RWPE2 (cell line): ENCODE results near the gene MDH1B.
A peak's percentile ranks its signal among the peaks of the same experiment; 100 is the strongest.

Source experiments
- ATAC-seq: fragments of 200-7000 bp; cut with Tn5 transposase; 3 replicates; pipeline ENCODE4 v1.9.1; 2021; ENCODE audit warnings: low read depth
- DNase-seq: peaks from one replicate; pipeline ENCODE4 v3.0.0-alpha.2; 2020; ENCODE audit warnings: low spot score
- H3K27ac ChIP-seq: fragments of 450-650 bp; 2 replicates; pipeline ENCODE4 v1.5.1; 2017; ENCODE audit warnings: mild to moderate bottlenecking; ENCODE audit not compliant: poor library complexity, severe bottlenecking
- H3K27me3 ChIP-seq: fragments of 250-450 bp; sonication (Bioruptor Pico); 2 replicates; pipeline ENCODE4 v1.5.1; 2021; ENCODE audit warnings: mild to moderate bottlenecking, moderate library complexity; ENCODE audit not compliant: insufficient read depth, poor library complexity, severe bottlenecking
- H3K36me3 ChIP-seq: fragments of 250-450 bp; sonication (Bioruptor Pico); 2 replicates; pipeline ENCODE4 v1.5.1; 2020; ENCODE audit warnings: low read depth, mild to moderate bottlenecking, moderate library complexity
- H3K4me1 ChIP-seq: fragments of 250-450 bp; sonication (Bioruptor Pico); 2 replicates; pipeline ENCODE4 v1.5.1; 2021; ENCODE audit warnings: mild to moderate bottlenecking, moderate library complexity; ENCODE audit not compliant: insufficient read depth, poor library complexity, severe bottlenecking
- H3K4me3 ChIP-seq: fragments of 250-450 bp; sonication (Bioruptor Pico); 2 replicates; pipeline ENCODE4 v1.5.1; 2021; ENCODE audit warnings: mild to moderate bottlenecking, moderate library complexity; ENCODE audit not compliant: severe bottlenecking
- H3K9me3 ChIP-seq: fragments of 250-450 bp; sonication (Bioruptor Pico); 2 replicates; pipeline ENCODE4 v1.5.1; 2021; ENCODE audit warnings: mild to moderate bottlenecking, moderate library complexity; ENCODE audit not compliant: severe bottlenecking
- CTCF ChIP-seq: fragments of 450-650 bp; IDR thresholded peaks from one replicate; pipeline ENCODE4 v1.5.1; 2017; ENCODE audit warnings: mild to moderate bottlenecking, moderate library complexity; ENCODE audit not compliant: poor library complexity, severe bottlenecking

The MDH1B gene

DNA sequence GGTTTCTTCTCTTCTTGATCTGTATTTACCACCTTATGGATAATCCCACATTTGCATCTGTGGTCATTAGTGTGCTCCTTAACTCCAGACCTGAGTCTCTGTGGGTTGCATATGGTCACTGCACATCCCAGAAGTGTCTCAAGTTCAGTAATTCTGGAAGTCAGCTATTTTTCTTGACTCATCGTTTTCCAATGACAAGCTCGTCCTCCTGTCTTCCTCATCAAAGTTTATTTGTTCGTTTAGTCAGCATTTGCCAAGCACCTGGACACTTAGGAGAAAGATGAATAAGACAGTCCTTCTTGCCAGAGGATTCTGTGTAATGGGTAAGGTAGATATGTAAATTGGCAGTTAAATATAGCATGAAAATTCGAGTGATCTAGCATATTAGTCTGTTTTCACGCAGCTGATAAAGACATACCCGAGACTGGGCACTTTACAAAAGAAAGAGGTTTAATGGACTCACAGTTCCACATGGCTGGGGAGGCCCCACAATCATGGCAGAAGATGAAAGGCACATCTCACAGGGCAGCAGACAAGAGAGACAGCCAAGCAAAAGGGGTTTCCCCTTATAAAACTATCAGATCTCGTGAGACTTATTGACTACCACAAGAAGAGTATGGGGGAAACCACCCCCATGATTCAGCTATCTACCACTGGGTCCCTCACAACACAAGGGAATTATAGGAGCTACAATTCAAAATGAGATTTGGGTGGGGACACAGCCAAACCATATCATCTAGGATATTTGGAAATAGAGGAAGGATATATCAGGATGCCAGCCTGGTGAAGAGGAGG, 19.6 kb upstream of the MDH1B start:
- Histone ChIP-seq H3K27me3 (no peaks in the 10 kb centered on the region), H3K9me3 (no peaks in the 10 kb centered on the region), H3K36me3 (peaks cover 90% of the 10 kb centered on the region), H3K4me1 (no peaks in the 10 kb centered on the region), H3K4me3 (no peak overlapping the region), H3K27ac (no peak overlapping the region)
- no peak for DNase-seq
- no peak for ATAC-seq
- no peak for TF ChIP-seq CTCF

DNA sequence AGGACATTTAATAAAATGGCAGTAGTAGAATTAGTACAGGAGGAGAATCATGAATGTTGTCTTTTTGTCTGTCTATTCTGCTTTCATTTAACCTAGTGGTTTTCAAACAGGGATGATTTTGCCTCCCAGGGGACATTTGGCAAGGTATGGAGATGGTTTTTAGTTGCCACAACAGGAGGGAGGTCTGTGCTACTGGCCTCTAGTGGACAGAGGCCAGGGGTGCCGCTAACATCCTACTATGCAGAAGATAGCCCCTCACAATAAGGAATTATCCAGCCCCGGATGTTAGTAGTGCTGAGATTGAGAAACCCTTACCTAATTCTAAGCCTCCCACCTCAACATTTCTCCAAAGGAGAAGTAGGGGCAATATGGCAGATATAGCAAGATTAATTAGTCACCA, 18.6 kb upstream of the MDH1B start:
- DNase-seq (no peak), ATAC-seq (peak; percentile 56; the same call in 1 of the 3 replicates)
- H3K4me3 ChIP-seq, result no peak overlapping the region
- H3K27ac ChIP-seq, result no peak overlapping the region
- no peaks in the 10 kb centered on the region for H3K27me3 ChIP-seq
- H3K36me3 ChIP-seq, result peaks cover 90% of the 10 kb centered on the region
- H3K4me1 ChIP-seq, result no peaks in the 10 kb centered on the region
- no peaks in the 10 kb centered on the region for H3K9me3 ChIP-seq
- TF ChIP-seq CTCF, result peak; percentile 46

- ATAC-seq, result no peak
- Histone ChIP-seq H3K9me3 (peaks cover 4% of the 10 kb centered on the region), H3K4me1 (no peaks in the 10 kb centered on the region), H3K27me3 (no peaks in the 10 kb centered on the region), H3K4me3 (no peak overlapping the region), H3K36me3 (peaks cover 88% of the 10 kb centered on the region), H3K27ac (no peak overlapping the region)
- DNase-seq, result no peak
- no peak for TF ChIP-seq CTCF
Measured at GRCh38 chr2:206780671-206781070, 15.5 kb upstream of the MDH1B start.

DNA sequence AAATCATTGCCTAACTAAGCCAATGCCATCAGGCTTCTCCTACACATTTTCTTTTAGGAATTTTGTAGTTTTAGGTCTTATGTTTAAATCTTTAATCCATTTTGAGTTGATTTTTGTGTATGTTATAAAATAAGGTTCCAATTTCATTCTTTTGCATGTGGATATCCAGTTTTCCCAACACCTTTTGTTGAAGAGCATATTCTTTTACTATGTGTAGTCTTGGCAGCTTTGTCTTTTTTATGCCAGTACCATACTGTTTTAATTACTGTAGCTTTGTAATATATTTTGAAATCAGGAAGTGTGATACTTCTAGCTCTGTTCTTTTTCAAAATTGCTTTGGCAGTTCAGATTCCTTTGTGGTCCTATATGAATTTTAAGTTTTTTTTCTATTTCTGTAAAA, 11.3 kb upstream of the MDH1B start:
- H3K4me3 ChIP-seq, result no peak overlapping the region
- peaks cover 94% of the 10 kb centered on the region for H3K36me3 ChIP-seq
- H3K27ac ChIP-seq, result no peak overlapping the region
- ATAC-seq (no peak), DNase-seq (no peak)
- no peaks in the 10 kb centered on the region for H3K4me1 ChIP-seq
- no peaks in the 10 kb centered on the region for H3K27me3 ChIP-seq
- TF ChIP-seq CTCF, result no peak
- peaks cover 4% of the 10 kb centered on the region for H3K9me3 ChIP-seq

- Histone ChIP-seq H3K27me3 (no peaks in the 10 kb centered on the region), H3K27ac (no peak overlapping the region), H3K4me3 (no peak overlapping the region), H3K4me1 (no peaks in the 10 kb centered on the region), H3K9me3 (peaks cover 4% of the 10 kb centered on the region), H3K36me3 (peaks cover 97% of the 10 kb centered on the region)
- ATAC-seq (no peak), DNase-seq (no peak)
- no peak for TF ChIP-seq CTCF
Measured at GRCh38 chr2:206774871-206775270, 9.7 kb upstream of the MDH1B start.
